ENCODE data around the gene ESD. TPM values are rescaled to one million over a fixed set of nuclear protein-coding genes. Genes with fewer than 3 reads are reported as not detected.

The ESD gene
- total and polyA plus RNA-seq, 2 donors (not counting 3 experiments of a cell fraction or from before 2014, with no cell fraction given) = 45.3 to 81.1 TPM

DNA sequence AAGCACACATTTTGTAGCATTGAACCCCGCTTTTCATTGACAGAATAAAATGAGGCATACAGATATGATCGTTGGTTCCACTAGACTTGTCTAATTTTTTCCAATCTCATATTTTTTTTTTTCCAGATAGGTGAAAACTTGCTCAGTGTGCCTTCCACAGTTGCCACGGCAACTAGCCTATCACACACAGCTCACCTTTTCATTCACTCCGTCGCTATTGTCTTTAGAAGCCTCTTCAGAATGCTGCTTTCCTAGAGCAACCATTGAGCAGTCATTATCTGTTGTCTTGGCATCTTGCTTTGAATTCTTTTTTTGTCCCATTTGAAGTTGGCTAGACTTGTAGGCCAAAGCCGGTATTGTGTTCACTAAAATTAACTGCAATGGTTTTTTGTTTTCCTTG lies 37.7 kb upstream of the ESD start:
- no TSS peak for BruUV-seq (replicated peaks)
- H3K27me3 ChIP-seq (ENCODE audit: control insufficient read depth in 2 of 2, insufficient read depth in 2 of 2, low read length in 2 of 2) = peaks cover 0 to 2% of the 10 kb centered on the region in 2 experiments
- FAIRE-seq (no peak), DNase-seq (ENCODE audit: low read depth, low spot score) (no peak)
- no peaks in the 10 kb centered on the region for H3K9me3 ChIP-seq (replicated peaks; ENCODE audit: control insufficient read depth, insufficient read depth, low read length)
- no peak overlapping the region for H3K4me2 ChIP-seq (ENCODE audit: insufficient read depth, low read length)
- no peaks in the 10 kb centered on the region for H3K9me1 ChIP-seq (replicated peaks; ENCODE audit: control insufficient read depth, extremely low read depth, insufficient read depth, low read length)
- no peaks in the 10 kb centered on the region for H3K36me3 ChIP-seq (ENCODE audit: control insufficient read depth in 2 of 2, extremely low read depth in 1 of 2, insufficient read depth in 2 of 2, low read length in 2 of 2)
- H3K27ac ChIP-seq (ENCODE audit: insufficient read depth, low read depth, low read length) = no peak overlapping the region
- TF ChIP-seq POLR2AphosphoS5 (IDR thresholded peaks at IDR 0.05; ENCODE audit: insufficient read depth, low read depth, low read length) (no peak), JUN (IDR thresholded peaks at IDR 0.05; ENCODE audit: borderline replicate concordance, insufficient read depth, insufficient read length, low read depth) (no peak), MAX (IDR thresholded peaks at IDR 0.05; ENCODE audit: insufficient read depth, insufficient read length) (no peak), POLR2A (IDR thresholded peaks at IDR 0.05; ENCODE audit: low read depth, low read length) (no peak), EZH2 (IDR thresholded peaks at IDR 0.05; ENCODE audit: borderline replicate concordance, low read depth, low read length, severe bottlenecking) (no peak), GATA2 (IDR thresholded peaks at IDR 0.05; ENCODE audit: insufficient read depth, insufficient read length, low read depth, low read length) (no peak), CTCF (IDR thresholded peaks at IDR 0.05; ENCODE audit: extremely low read depth in 1 of 2, insufficient read depth in 1 of 2, low read depth in 1 of 2, low read length in 2 of 2) (no peak), MYC (IDR thresholded peaks at IDR 0.05; ENCODE audit: low read depth, low read length) (no peak), FOS (IDR thresholded peaks at IDR 0.05; ENCODE audit: borderline replicate concordance, insufficient read depth, low read length) (no peak)
- ChIA-PET CTCF (interaction anchor here (0.8 to 1.1 kb wide), 2 partner anchors 10 to 12 kb away, joined by 3 read pairs; no protein-coding TSS in a partner anchor), POLR2A (interaction anchor here (0.7 kb wide), 1 partner anchor 113 kb away, joined by 3 read pairs; no protein-coding TSS in a partner anchor)
- intact Hi-C loops (cut with micrococcal nuclease) = loop anchor here (5.0 kb wide), 1 partner anchor 763 kb away; no protein-coding TSS in a partner anchor
- no peaks in the 10 kb centered on the region for H3K4me1 ChIP-seq (ENCODE audit: control insufficient read depth, extremely low read depth, insufficient read depth, low read length)
- H3K79me2 ChIP-seq (ENCODE audit: control insufficient read depth, insufficient read depth, low read length) = no peaks in the 10 kb centered on the region
- no peaks in the 10 kb centered on the region for H4K20me1 ChIP-seq (replicated peaks; ENCODE audit: control insufficient read depth, extremely low read depth, insufficient read depth, low read length)
- H2AFZ ChIP-seq (ENCODE audit: low read depth, low read length) = no peak overlapping the region
- H3K4me3 ChIP-seq (replicated peaks in 1 of 3; ENCODE audit: insufficient read depth in 1 of 3, low read depth in 1 of 3, low read length in 3 of 3) = no peak overlapping the region
- no peak overlapping the region for H3K9ac ChIP-seq (replicated peaks; ENCODE audit: extremely low read depth, insufficient read depth, low read length)
- dilution Hi-C loops (cut with MboI; ENCODE audit: extremely low pct_ligation_motif_present, low sequenced_read_pairs) = no loop called here

All from endothelial cell of umbilical vein (primary cell).